Right hindlimb (tissue), 1 donor: ENCODE results near the gene LYZ.
"Not testable (repeated sequence)": the region's sequence is repeated elsewhere in the genome, so short reads cannot be mapped to it uniquely, and the experiment has no call there.

Source experiments
- DNase-seq: peaks from one replicate; pipeline ENCODE4 v3.0.0-alpha.2; 2018

LYZ gene

GRCh38 chr12:69348162-69348938 lies at the start of gene LYZ:
LYZ (plus strand) TSS chr12:69348381; CDS start chr12:69348409, 28 bp downstream.
- no peak for DNase-seq

GRCh38 chr12:69298947-69299346 lies 49.2 kb upstream of the LYZ start:
- DNase-seq, result no peak

- no peak for DNase-seq
Observed at GRCh38 chr12:69304284-69304683, 43.9 kb upstream of the LYZ start.

DNA sequence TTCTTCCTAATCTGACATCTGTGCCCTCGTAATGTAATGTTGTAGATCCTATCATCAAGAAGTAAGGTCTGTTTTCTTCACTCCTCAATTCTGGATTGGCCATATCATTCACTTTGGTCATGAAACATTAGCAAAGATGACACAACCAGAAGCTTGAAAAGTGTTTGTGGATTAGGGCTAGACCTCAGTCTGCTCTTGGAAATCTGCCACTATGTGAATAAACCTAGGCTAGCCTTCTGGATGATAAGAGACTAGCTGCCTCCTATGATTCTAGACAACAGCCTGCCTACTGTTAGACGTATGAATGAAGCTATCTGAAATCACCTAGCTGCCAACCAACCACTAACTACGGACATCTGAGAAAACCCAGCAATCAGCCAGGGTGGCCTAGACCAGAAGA lies 38.7 kb upstream of the LYZ start:
- no peak for DNase-seq

DNA sequence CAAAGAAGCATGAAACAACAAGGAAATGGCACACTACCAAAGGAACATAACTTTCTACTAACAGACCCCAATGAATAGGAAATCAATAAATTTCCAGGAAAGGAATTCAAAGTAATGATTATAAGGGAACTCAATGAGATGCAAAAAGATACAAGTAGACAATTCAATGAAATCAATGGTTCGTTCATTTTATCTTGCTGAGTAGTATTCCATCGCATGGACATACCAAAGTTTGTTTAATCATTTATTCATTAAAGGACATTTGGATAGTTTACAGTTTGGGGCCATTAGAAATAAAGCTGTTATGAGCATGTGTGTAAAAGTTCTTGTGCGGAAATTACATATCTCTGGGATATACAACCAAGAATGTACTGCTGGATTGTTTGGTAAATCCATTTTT lies 35.0 kb upstream of the LYZ start:
- no peak for DNase-seq

GRCh38 chr12:69316784-69317183 lies 31.4 kb upstream of the LYZ start:
- DNase-seq, result not testable (repeated sequence)

- not testable (repeated sequence) for DNase-seq
Observed at GRCh38 chr12:69317233-69317632, 30.9 kb upstream of the LYZ start.

- DNase-seq, result no peak
Observed at GRCh38 chr12:69318225-69318624, 30.0 kb upstream of the LYZ start.

DNA sequence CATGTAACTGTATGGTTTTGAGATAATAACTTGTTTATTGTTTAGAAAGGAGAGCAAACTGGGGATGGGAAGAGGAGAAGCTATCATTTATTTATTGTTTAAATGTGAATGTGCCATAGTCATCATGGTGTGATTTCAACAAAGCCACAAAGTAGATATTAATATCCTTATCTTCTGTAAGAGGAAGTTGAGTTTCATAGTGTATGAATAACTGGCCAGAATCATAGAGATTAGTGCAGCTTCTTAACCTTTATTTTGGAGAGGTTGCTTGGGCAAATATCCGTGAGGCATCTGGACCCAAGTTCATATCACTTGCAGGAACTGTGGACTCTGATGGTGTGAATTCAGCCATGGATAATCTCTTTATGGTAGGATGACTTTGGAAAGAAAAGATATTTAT lies 26.8 kb upstream of the LYZ start:
- DNase-seq, result no peak

- no peak for DNase-seq
Observed at GRCh38 chr12:69324797-69325466, 23.2 kb upstream of the LYZ start.

GRCh38 chr12:69328426-69328825 lies 19.8 kb upstream of the LYZ start:
- no peak for DNase-seq

GRCh38 chr12:69329669-69330428 lies 18.3 kb upstream of the LYZ start:
- DNase-seq, result no peak

GRCh38 chr12:69330475-69331473 lies 17.4 kb upstream of the LYZ start:
- no peak for DNase-seq

GRCh38 chr12:69331519-69331908 lies 16.7 kb upstream of the LYZ start:
- DNase-seq, result no peak

- no peak for DNase-seq
Observed at GRCh38 chr12:69331909-69332684, 16.1 kb upstream of the LYZ start.

DNA sequence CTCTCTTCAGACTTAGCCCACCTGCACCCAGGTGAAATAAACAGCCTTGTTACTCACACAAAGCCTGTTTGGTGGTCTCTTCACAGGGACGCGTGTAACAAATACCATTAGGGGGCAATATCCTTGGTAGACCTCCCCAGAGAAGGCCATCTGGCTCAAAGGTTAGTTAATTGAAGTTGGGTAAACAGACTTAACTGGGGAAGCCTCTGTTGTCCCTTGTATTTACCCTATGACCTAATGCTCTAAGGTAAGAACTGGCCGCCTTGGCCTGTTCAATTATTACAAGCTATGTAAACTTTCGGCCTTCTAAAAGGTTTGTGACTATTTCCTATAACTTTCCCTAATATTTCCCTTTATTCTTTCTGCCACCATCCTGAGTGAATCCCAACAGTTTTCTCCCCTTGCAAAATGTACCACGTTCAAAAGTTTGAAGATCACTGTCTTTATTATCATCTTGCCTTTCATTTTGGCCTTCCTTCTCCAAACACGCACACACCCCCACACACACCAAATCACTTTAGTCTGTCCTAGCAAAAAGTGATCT lies 15.3 kb upstream of the LYZ start:
- no peak for DNase-seq

- DNase-seq, result no peak
Observed at GRCh38 chr12:69334158-69334557, 14.0 kb upstream of the LYZ start.

DNA sequence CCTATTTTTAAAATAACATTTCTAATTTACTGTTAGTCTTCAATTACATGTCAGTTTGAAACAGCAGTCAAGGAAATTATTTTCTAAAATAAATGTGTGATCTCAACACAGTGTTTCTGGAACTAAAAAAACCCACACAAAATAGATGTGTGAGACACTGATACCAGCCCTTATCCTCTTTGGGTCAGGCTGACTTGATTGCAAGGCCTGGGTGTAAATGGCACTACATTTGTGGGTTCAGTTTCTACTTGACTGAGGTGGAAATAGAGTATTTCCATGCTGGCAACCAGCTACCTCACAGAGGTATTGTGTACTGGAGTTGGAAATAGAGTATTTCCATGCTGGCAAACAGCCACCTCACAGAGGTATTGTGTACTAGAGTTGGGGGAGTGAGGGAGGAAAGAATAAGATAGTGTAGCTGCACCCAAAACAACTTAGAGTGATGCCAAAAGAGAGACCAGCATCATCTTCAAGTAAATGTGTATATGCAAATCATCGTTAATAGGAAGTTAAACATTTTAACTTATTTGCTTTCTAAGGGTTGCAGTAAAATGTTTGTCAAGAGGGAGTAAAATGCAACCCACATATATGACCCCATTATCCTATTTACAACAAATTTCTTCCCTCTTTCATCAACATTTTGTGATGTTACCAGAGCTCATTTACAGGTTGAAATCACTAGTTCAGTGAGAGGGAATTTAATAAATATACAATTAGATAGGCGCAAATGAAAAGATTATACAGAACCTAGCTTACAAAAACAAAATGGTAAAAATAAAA lies 10.7 kb upstream of the LYZ start:
- no peak for DNase-seq

DNA sequence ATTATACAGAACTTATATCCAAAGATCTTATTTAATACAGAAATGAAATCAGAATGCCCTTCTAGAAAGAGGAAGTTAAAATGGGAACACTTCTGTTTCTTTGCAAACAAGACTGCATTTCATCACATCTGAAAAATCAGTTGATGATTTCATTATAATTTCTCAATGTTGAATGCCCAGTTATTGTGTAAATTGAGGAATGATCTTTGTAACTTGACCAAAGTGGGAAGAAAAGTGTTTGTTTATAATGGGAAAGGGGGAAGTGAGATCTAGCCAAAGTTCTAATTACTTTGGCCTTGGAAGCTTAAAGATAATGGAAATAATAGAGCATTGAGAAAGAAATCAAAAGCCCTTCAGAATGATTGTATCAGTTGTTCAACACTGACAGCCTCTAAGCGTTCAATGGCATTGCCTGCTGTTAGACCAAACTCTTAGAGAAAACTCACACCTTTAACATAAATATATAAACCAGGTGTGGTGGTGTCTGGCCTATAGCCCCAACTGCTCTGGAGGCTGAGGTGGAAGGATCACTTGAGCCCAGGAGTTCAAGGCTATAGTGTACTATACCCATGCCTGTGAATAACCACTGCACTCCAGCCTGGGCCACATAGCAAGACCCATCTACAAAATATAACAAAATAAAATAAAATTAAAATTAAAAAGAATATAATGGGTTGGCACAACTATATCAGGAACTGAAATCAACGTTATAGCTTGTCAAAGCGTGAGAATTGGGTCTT lies 9.9 kb upstream of the LYZ start:
- no peak for DNase-seq

DNA sequence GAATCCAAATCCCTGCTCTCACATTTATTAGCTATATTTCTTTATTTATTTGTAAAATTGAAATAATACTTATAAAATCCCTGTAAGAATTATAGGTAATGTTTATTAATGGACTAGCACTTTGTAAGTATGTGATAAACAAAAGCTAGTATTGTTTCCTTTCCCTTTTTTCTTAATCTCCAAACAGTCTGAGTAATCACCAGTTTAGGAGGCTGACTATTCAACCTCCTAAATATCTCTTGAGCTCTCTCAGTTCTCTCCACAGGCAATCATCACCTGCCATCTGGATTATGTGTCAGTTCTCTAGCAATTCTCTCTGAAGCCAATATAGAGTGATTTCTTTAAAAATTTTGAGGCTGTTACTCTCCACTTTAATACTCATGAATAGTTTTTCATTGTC lies 9.2 kb upstream of the LYZ start:
- no peak for DNase-seq
